Smooth muscle cell of bladder (primary cell): Measurements from ENCODE around the gene LHB. TPM values are rescaled to one million over a fixed set of nuclear protein-coding genes. Genes with fewer than 3 reads are reported as not detected.

Source experiments
- total RNA-seq: library from RNA; depleted of rRNA; stranded (reverse); fragments of >200 nt; gene quantifications from 2 replicates; pipeline ENCODE4 v1.2.3, GENCODE V29; 2014

Gene LHB
- total RNA-seq, result not detected in 2 replicates

DNA sequence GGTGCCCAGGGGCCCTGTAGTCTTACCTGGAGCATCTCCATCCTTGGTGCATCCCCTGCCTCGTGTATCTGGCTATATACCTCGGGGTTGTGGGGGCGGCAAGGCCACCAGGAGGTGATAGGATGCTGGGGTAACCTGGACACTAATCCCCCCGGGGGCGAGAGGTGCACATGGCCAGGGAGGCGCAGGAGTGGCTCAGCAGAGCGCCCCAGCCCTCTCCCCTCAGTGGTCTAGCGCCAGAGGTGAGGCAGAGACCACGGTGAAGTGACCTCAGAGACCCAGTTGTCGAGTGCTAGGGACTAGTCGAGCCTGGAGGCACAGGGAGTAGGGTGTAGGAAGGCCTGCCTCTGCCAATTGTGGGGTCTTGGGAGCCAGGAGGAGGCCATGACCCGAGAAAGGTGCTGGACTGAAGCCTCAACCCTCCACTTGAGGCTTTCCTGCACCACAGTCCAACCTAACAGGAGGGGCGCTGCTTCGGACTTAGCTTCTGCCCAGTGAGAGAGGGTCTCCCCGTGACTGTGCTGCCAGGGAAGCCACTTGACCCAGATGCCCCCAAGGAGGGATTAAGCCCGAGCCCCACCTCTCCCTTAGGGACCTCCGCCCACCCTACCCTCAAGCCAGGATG lies at the start of gene LHB:
LHB (minus strand) TSS at position 51 of the 625 bp plus-strand sequence; CDS start at position 41, 10 bp downstream.

GRCh38 chr19:49064768-49065611 lies 48.1 kb upstream of the LHB start, which contains the start of gene NTF4:
Gene NTF4, minus strand, starts transcription at chr19:49064818. Its CDS starts 2,821 bp downstream, at chr19:49061997.

DNA sequence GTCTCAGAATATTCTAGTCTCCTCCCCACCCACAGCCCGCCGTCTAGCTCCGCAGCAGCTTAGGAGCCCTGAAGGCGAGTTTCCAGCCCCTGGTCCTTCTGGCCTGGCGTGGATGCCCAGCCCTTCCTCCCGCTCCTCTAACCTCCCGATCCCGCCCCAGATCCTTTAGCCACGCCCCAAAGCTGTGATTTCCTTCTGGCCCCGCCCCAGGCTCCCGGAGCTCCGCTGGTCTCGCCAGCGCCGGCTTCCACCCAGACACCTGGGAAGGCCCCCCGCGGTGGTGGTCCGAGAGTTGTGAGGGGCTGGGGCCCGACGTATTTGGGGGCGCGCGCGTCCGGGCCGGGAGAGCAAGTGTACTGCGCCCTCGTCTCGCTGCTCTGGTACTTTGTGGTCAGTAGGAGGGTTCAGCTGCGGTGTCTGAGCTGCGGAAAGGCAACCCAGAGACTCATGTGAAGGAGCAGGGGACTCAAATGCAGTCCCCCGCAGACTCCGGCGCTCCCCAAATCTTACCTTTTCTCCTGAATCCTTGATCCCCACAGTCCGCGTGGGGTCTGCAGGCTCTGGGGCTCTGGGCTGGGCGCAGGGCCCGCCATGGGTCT lies 40.8 kb upstream of the LHB start, which contains the start of gene CGB7:
CGB7 (minus strand) TSS at position 114 of the 599 bp plus-strand sequence. CDS start 2,374 bp downstream, outside the sequence.

GRCh38 chr19:49049011-49049410 lies 32.1 kb upstream of the LHB start, which contains the start of gene CGB8:
Gene CGB8, minus strand, starts transcription at chr19:49049111. Its CDS starts 372 bp downstream, at chr19:49048739.

GRCh38 chr19:49043548-49043947 lies 26.7 kb upstream of the LHB start, which contains the start of gene CGB5:
Gene CGB5, plus strand, starts transcription at chr19:49043848. Its CDS starts 362 bp downstream, at chr19:49044210.

DNA sequence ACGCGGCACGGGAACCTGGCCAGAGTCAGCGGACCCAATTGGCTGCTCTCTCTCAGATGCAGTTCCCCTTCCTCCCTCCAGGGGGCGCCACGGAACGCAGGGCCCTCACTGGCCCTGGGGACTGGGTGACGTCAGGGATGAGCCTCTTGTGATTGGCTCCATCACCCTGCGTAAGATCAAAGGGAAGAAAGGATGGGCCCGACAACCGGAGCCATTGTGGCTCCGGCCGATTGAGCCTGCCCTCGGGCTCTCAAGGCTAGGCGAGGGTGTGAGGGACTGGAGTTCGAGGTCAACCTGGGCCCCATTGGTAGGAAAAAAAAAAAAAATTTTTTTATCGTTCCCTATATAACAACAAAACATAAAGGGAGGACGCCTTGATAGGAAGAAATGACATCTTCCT lies 19.9 kb upstream of the LHB start, which contains the start of gene CGB1:
CGB1 (minus strand) TSS at position 81 of the 400 bp plus-strand sequence. CDS start 184 bp downstream, outside the sequence.

GRCh38 chr19:49031642-49032301 lies 14.9 kb upstream of the LHB start, which contains the start of gene CGB2:
Gene CGB2, plus strand, starts transcription at chr19:49031890. Its CDS starts 206 bp downstream, at chr19:49032096.

DNA sequence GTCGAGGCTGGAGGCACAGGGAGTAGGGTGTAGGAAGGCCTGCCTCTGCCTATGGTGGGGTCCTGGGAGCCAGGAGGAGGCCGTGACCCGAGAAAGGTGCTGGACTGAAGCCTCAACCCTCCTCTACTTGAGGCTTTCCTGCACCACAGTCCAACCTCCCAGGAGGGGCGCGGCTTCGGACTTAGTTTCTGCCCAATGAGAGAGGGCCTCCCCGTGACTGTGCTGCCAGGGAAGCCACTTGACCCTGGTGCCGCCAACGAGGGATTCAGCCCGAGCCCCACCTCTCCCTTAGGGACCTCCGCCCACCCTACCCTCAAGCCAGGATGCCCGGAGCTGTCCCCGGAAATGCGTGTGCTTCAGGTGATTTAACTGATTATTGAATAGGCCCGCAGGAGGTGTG lies 7.3 kb upstream of the LHB start, which contains the start of gene CGB3:
CGB3 (minus strand) TSS at position 101 of the 400 bp plus-strand sequence. CDS start 362 bp downstream, outside the sequence.

DNA sequence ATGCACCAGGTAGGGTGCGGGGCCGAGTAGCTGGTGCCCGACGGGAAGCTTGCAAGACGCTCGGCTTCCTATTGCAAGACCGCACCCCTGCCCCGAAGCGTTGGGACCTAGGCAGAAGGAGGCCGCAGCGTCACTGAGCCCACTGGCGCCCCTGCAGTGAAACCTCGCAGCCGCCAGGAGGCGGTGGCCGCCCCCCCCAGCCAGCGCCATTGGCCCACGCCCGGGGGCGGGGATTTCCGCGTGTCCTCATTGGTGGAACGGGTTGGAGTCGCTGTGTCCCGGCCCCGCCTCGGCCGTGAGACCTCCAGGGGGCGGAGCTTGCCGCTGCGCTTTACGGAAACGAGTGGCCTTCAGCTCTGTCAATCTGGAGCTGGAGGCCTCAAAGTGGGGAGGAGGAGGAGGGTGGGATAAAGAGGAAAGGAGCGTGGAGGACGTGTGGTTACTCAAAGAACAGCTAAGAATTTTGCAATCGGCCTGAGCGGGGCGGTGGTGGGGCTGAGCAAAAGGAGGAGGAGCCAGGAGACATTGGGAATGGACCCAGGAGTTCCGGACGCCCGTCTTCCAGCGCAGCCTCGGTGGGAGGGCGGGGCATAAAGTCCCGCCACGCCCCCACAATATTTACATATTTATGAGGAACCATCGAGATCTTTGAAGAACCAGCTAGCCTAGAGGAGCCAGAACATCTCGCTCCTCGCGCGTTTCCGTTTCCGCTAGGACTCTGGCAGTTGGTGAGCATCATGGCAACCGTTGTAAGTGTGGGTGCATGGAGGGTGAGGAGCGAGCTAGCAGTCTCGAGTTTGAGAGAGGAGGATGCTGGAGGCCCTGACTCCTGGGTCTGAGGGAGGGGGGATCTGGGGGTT lies 23.5 kb downstream of the LHB start, which contains the start of the genes GYS1 and RUVBL2:
GYS1 (minus strand) TSS at position 135 of the 860 bp plus-strand sequence. CDS start 197 bp downstream, outside the sequence.
RUVBL2 (plus strand) TSS at position 713 of the 860 bp plus-strand sequence; CDS start at position 738, 25 bp downstream.

Other genes with a start within 250 kb of the LHB start
- 26.6 and 28.4 TPM in 2 replicates for gene BCAT2, start 206.1 kb downstream of the LHB start, total RNA-seq
- 6.8 and 7.3 TPM in 2 replicates for gene HSD17B14, start 180.6 kb downstream of the LHB start, total RNA-seq
- gene PLEKHA4, start 148.5 kb downstream of the LHB start, total RNA-seq, result 6.5 and 10.6 TPM in 2 replicates
- 51.6 and 53.1 TPM in 2 replicates for gene PPP1R15A, start 144.7 kb downstream of the LHB start, total RNA-seq
- 0.28 and 0.55 TPM in 2 replicates for gene TULP2, start 118.3 kb downstream of the LHB start, total RNA-seq
- gene NUCB1, start 116.8 kb downstream of the LHB start, total RNA-seq, result 117 and 149 TPM in 2 replicates
- 0.14 and 0.18 TPM in 2 replicates for gene DHDH, start 83.4 kb downstream of the LHB start, total RNA-seq
- 77.2 and 141 TPM in 2 replicates for gene BAX, start 62.2 kb downstream of the LHB start, total RNA-seq
- 5,813 and 7,581 TPM in 2 replicates for gene FTL, start 51.8 kb downstream of the LHB start, total RNA-seq
- 29.0 and 45.9 TPM in 2 replicates for gene GYS1, start 23.8 kb downstream of the LHB start, total RNA-seq
- 201 and 206 TPM in 2 replicates for gene RUVBL2, start 23.2 kb downstream of the LHB start, total RNA-seq
- gene CGB3, start 7.2 kb upstream of the LHB start, total RNA-seq, result not detected in 2 replicates
- gene CGB2, start 14.8 kb upstream of the LHB start, total RNA-seq, result not detected in 2 replicates
- gene CGB1, start 19.8 kb upstream of the LHB start, total RNA-seq, result not detected in 2 replicates
- not detected in 2 replicates for gene CGB5, start 26.8 kb upstream of the LHB start, total RNA-seq
- not detected in 2 replicates for gene CGB8, start 32.0 kb upstream of the LHB start, total RNA-seq
- 0.09 and 0.14 TPM in 2 replicates for gene CGB7, start 40.7 kb upstream of the LHB start, total RNA-seq
- not detected in 2 replicates for gene NTF4, start 47.7 kb upstream of the LHB start, total RNA-seq
- gene KCNA7, start 55.6 kb upstream of the LHB start, total RNA-seq, result not detected in 2 replicates
- 106 and 162 TPM in 2 replicates for gene SNRNP70, start 68.4 kb upstream of the LHB start, total RNA-seq
- gene LIN7B, start 97.3 kb upstream of the LHB start, total RNA-seq, result 8.9 and 11.0 TPM in 2 replicates
- gene C19orf73, start 102.1 kb upstream of the LHB start, total RNA-seq, result 0.28 and 0.83 TPM in 2 replicates
- 1.4 and 1.6 TPM in 2 replicates for gene PPFIA3, start 102.5 kb upstream of the LHB start, total RNA-seq
- gene HRC, start 138.3 kb upstream of the LHB start, total RNA-seq, result 0.09 TPM in 1 of 2 replicates, not detected in the other
- gene TRPM4, start 140.7 kb upstream of the LHB start, total RNA-seq, result 9.1 and 16.5 TPM in 2 replicates